Body of pancreas (tissue), 4 donors: ENCODE measurements around the gene IFTAP. TPM values are rescaled to one million over a fixed set of nuclear protein-coding genes. Genes with fewer than 3 reads are reported as not detected.
A peak's percentile ranks its signal among the peaks of the same experiment; 100 is the strongest.
"Not testable (repeated sequence)": the region's sequence is repeated elsewhere in the genome, so short reads cannot be mapped to it uniquely, and the experiment has no call there.

Experiments used
- ATAC-seq: fragments of 150-250 bp; one replicate; pipeline ENCODE4 v1.9.1; 2016
- DNase-seq, 4 donors: peaks; one replicate each; pipeline ENCODE4 v3.0.0-alpha.2; 2019
- H3K27ac ChIP-seq, 4 donors: fragments of 200-600 bp; sonication (generic); 1 replicate in 3 of 4; 2 replicates in 1 of 4; pipeline versions ENCODE4 v1.5.1 to v1.6.1; 2016 to 2019; ENCODE audit warnings: mild to moderate bottlenecking in 1 of 4, mixed read lengths in 1 of 4, moderate library complexity in 1 of 4
- H3K27me3 ChIP-seq, 2 donors: fragments of 200-600 bp; sonication (generic); one replicate each; pipeline ENCODE4 v1.6.0; 2016; ENCODE audit warnings: mild to moderate bottlenecking in 1 of 2
- H3K36me3 ChIP-seq, 2 donors: fragments of 200-600 bp; sonication (generic); replicated peaks in 1 of 2; 2 replicates each; pipeline ENCODE4 v1.5.1; 2016; ENCODE audit warnings: low read depth in 2 of 2; ENCODE audit not compliant: insufficient read depth in 1 of 2
- H3K4me1 ChIP-seq: fragments of 200-600 bp; sonication (generic); one replicate; pipeline ENCODE4 v1.6.0; 2016
- H3K4me3 ChIP-seq, 2 donors: fragments of 200-600 bp; sonication (generic); 1 replicate in 1 of 2; 2 replicates in 1 of 2; pipeline ENCODE4 v1.5.1; 2016 to 2019
- H3K9me3 ChIP-seq, 3 donors: fragments of 200-600 bp; sonication (generic); 1 replicate in 2 of 3; 2 replicates in 1 of 3; pipeline ENCODE4 v1.5.1; 2016
- POLR2A ChIP-seq, 3 donors: fragments of 450-650 bp; IDR thresholded peaks; one replicate each; pipeline ENCODE4 v1.6.1; 2016; ENCODE audit warnings: antibody characterized with exemption in 3 of 3, mild to moderate bottlenecking in 2 of 3
- WGBS, 2 donors: methylation state at CpG; one replicate each; pipeline ENCODE4 v1.1.5; 2017; 5-methylcytosine and 5-hydroxymethylcytosine counted together
- intact Hi-C: fragments of 100-400 bp; cut with DNase I; formaldehyde crosslinking; loops from one replicate; pipeline ENCODE4 v1.15.1; 2023
- total RNA-seq, 2 donors: library from RNA; depleted of rRNA; stranded (reverse); fragments of >200 nt; gene quantifications; one replicate each; pipeline ENCODE4 v1.1.0, GENCODE V29; 2016
- TF ChIP-seq, protein P1 (sequence below), 7 experiments: fragments of 450-650 bp in 4 of 7; fragments of 200-600 bp in 3 of 7; sonication (generic) in 3 of 7; IDR thresholded peaks; one replicate each; pipeline ENCODE4 v1.5.1; 2016 to 2019; ENCODE audit warnings: antibody characterized with exemption in 7 of 7

Gene IFTAP
- total RNA-seq, 2 donors from 2014 or later, result 11.9 to 14.3 TPM

DNA sequence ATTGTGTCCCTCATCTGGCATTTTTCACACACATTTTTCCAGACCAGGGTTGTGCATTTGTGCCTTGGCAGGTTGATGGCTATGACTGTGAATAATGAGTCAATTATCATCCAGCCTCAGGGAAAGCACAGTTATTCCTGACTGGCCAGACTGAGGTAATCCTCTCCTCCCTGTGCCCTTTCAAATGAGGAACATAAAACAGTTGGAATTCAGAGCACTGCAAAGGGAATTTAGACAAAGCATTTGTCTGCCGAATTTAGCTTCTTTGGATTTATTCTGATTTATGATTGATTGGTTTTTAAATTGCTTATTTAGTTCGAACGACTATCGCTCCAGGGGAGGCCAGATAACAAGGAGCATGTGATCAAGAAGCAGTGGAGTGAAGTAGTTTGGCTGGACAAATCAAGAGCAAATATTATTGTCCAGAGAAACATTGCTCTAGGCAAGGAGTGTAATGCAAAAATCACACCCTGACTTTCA, 34.5 kb downstream of the IFTAP start:
- DNase-seq (peak; percentile 26 to 60 (median 46)), ATAC-seq (peak; percentile 95)
- intact Hi-C loops, result no loop called here
- TF ChIP-seq, protein P1, sequence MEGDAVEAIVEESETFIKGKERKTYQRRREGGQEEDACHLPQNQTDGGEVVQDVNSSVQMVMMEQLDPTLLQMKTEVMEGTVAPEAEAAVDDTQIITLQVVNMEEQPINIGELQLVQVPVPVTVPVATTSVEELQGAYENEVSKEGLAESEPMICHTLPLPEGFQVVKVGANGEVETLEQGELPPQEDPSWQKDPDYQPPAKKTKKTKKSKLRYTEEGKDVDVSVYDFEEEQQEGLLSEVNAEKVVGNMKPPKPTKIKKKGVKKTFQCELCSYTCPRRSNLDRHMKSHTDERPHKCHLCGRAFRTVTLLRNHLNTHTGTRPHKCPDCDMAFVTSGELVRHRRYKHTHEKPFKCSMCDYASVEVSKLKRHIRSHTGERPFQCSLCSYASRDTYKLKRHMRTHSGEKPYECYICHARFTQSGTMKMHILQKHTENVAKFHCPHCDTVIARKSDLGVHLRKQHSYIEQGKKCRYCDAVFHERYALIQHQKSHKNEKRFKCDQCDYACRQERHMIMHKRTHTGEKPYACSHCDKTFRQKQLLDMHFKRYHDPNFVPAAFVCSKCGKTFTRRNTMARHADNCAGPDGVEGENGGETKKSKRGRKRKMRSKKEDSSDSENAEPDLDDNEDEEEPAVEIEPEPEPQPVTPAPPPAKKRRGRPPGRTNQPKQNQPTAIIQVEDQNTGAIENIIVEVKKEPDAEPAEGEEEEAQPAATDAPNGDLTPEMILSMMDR (IDR thresholded peaks at IDR 0.05), result no peak
- TF ChIP-seq POLR2A (IDR thresholded peaks at IDR 0.05), result no peak
- WGBS, 2 donors, result 14 to 24% methylated on average over 4 of the region's 4 CpGs
- H3K4me3 ChIP-seq, result no peak overlapping the region
- no peaks in the 10 kb centered on the region for H3K36me3 ChIP-seq
- peaks cover 22% of the 10 kb centered on the region for H3K4me1 ChIP-seq
- H3K9me3 ChIP-seq, result no peaks in the 10 kb centered on the region
- no peaks in the 10 kb centered on the region for H3K27me3 ChIP-seq
- peak overlapping the region in 3 of 4 donors; percentile 36 to 56 (median 45) for H3K27ac ChIP-seq

DNA sequence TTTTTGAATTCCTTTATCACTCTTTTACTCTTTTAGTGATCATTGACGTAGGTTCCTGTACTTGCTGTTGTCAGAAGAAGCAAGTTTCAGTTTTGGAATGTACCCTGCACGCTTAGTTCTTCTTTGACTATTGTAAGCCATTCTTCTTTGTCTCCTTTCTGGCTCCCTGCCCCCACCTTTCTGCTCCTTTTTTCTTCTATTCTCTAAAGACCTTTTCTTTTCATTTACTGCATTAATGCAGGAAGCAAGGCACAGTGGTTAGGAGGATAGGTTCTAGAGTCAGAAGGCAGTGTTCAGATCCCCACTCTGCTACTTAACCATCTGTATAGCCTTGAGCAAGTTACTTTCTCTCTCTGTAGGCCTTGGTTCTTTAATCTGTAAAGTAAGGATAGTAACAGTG, 37.5 kb downstream of the IFTAP start:
- DNase-seq (no peak), ATAC-seq (no peak)
- H3K4me1 ChIP-seq, result peaks cover 22% of the 10 kb centered on the region
- TF ChIP-seq, protein P1 (IDR thresholded peaks at IDR 0.05), result no peak
- TF ChIP-seq POLR2A (IDR thresholded peaks at IDR 0.05), result no peak
- no peaks in the 10 kb centered on the region for H3K27me3 ChIP-seq
- H3K36me3 ChIP-seq, result no peaks in the 10 kb centered on the region
- H3K9me3 ChIP-seq, result no peaks in the 10 kb centered on the region
- no peak overlapping the region for H3K27ac ChIP-seq
- 93 to 97% methylated on average over 2 of the region's 2 CpGs for WGBS, 2 donors
- H3K4me3 ChIP-seq, result no peak overlapping the region
- intact Hi-C loops, result no loop called here

DNA sequence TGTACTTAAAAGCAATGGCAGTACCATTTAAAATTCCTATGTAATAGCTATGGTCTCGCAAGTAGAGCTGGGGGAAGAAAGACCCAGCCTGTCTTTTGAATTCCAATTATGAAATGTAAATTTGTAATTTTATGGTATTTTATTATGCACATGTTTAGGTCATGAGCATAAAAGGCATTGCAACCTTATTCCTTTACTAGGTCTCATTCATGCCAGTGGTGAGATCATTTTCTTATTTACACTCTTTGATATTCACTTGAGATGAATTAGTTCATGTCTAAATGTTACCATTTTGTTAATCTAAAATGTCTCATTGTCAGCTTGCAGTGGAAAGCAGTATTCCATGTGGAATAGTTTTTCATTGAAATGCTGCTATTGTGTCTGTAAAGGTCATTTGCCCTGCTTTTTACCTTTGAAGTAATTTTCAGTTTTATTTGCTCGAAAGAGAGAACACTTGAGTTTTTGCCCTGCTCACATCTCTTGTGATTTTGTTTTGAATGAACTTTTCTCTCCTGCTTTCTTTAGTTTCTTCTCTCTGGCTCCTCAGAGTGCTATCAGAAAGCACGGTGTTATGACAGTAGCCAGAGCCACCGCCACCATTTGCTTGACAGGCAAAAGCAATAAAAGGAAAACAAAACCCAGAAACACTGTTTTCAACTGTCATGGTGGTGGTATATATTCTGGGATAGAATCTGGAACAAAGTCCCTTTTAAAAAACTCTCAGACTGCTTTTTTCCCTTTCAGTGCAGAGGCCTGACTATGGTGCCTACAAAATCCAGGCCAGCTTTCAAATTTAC, 41.0 kb downstream of the IFTAP start:
- no peaks in the 10 kb centered on the region for H3K36me3 ChIP-seq
- no peak for ATAC-seq
- no peak for TF ChIP-seq POLR2A (IDR thresholded peaks at IDR 0.05)
- TF ChIP-seq, protein P1 (IDR thresholded peaks at IDR 0.05), result no peak
- H3K27me3 ChIP-seq, result no peaks in the 10 kb centered on the region
- H3K4me3 ChIP-seq, result no peak overlapping the region
- intact Hi-C loops, result no loop called here
- no peak for DNase-seq
- H3K9me3 ChIP-seq, result no peaks in the 10 kb centered on the region
- H3K4me1 ChIP-seq, result peaks cover 13% of the 10 kb centered on the region
- WGBS, 2 donors, result 89 to 96% methylated on average over 4 of the region's 4 CpGs
- no peak overlapping the region for H3K27ac ChIP-seq

DNA sequence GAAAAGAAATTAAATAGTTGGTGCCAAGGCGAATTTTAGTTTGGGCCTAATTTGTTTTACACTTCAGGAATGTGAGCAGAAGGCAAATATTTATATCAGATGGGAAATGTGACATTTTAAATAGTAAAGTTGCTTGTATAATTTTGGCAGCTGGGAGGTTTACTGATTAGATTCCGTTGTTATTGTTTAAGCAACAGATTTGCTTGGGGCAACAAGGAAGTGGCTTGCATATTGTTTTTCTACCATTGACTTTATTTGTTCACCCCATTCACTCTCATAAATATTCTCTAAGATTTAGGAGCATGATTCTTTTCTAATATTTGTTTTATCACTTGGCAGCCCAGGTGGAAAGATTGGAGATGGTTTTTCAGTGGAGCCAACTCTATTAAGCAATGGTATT, 44.3 kb downstream of the IFTAP start:
- peaks cover 13% of the 10 kb centered on the region for H3K4me1 ChIP-seq
- H3K9me3 ChIP-seq, result no peaks in the 10 kb centered on the region
- TF ChIP-seq POLR2A (IDR thresholded peaks at IDR 0.05), result no peak
- no peak overlapping the region for H3K4me3 ChIP-seq
- ATAC-seq (peak; percentile 21), DNase-seq (no peak)
- intact Hi-C loops, result no loop called here
- no peaks in the 10 kb centered on the region for H3K27me3 ChIP-seq
- 13 to 25% methylated on average over 2 of the region's 2 CpGs for whole genome bisulfite sequencing, 2 donors
- H3K36me3 ChIP-seq, result no peaks in the 10 kb centered on the region
- peak overlapping the region in 1 of 4 donors; percentile 34 for H3K27ac ChIP-seq

DNA sequence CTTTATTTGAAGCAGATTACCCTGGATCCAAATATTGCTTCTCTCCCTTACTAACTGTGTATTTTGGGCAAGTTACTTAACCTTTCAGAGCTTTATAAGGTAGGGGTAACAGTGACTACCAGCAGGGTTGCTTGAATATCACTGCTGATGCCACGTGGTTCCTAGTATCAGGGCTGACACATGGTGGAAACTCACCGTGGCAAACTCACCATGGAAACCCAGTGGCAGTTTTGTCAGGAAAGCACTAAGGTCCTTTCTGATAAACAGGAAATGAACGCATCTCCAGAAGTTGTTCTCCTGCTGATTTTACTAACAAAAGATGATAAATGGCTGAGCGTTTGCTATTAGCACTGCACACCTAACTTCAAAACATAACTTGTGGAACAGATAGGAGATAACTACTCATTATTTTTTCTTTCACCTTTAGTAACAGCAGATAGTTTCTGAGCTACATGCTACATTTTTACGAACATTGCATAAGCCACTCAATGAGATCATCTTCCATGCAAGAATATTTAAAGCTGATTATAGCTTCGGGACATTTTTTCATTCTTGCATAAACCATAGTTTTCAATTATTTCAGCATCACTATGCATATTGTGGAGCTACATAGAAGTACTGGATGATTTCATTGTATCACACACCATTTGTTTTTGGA, 63.4 kb downstream of the IFTAP start:
- no peaks in the 10 kb centered on the region for H3K27me3 ChIP-seq
- H3K4me3 ChIP-seq, result no peak overlapping the region
- ATAC-seq (no peak), DNase-seq (no peak)
- no peak overlapping the region for H3K27ac ChIP-seq
- WGBS, 2 donors, result 69 to 72% methylated on average over 6 of the region's 6 CpGs
- H3K9me3 ChIP-seq, result no peaks in the 10 kb centered on the region
- no peaks in the 10 kb centered on the region for H3K4me1 ChIP-seq
- intact Hi-C loops, result no loop called here
- TF ChIP-seq POLR2A (IDR thresholded peaks at IDR 0.05), result no peak
- TF ChIP-seq, protein P1 (IDR thresholded peaks at IDR 0.05), result no peak
- no peaks in the 10 kb centered on the region for H3K36me3 ChIP-seq

DNA sequence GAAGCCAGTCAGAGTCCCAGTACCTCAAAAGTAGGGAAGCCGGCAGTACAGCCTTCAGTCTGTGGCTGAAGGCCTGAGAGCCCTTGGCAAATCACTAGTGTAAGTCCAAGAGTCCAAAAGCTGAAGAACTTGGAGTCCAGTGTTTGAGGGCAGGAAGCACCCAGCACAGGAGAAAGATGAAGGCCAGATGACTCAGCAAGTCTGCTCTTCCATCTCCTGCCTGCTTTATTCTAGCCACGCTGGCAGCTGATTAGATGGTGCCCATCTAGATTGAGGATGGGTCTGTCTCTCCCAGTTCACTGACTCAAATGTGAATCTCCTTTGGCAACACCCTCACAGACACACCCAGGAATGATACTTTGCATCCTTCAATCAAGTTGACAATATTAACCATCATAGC, 67.1 kb downstream of the IFTAP start:
- H3K4me1 ChIP-seq, H3K27me3 ChIP-seq, H3K36me3 ChIP-seq, H3K27ac ChIP-seq, H3K9me3 ChIP-seq, DNase-seq, ATAC-seq, H3K4me3 ChIP-seq: not testable (repeated sequence)
- intact Hi-C loops, result loop anchor here (10.0 kb wide), 1 partner anchor 77 kb away; no protein-coding TSS in a partner anchor
- WGBS, 2 donors, result 91 to 96% methylated on average over 2 of the region's 2 CpGs
